DND-41 (cell line): ENCODE data around the gene SCN7A.

Experiments used
- EZH2 ChIP-seq: IDR thresholded peaks from 3 replicates; pipeline ENCODE4 v1.6.1; 2012; ENCODE audit warnings: borderline replicate concordance, low read depth, mild to moderate bottlenecking, moderate library complexity, low read length, inconsistent platforms; ENCODE audit not compliant: severe bottlenecking
- TF ChIP-seq, protein P1 (sequence below): IDR thresholded peaks from 2 replicates; pipeline ENCODE4 v1.5.1; 2012; ENCODE audit warnings: borderline replicate concordance, low read length, moderate library complexity, mild to moderate bottlenecking; ENCODE audit not compliant: poor library complexity, severe bottlenecking; ENCODE audit errors: extremely low read depth

DNA sequence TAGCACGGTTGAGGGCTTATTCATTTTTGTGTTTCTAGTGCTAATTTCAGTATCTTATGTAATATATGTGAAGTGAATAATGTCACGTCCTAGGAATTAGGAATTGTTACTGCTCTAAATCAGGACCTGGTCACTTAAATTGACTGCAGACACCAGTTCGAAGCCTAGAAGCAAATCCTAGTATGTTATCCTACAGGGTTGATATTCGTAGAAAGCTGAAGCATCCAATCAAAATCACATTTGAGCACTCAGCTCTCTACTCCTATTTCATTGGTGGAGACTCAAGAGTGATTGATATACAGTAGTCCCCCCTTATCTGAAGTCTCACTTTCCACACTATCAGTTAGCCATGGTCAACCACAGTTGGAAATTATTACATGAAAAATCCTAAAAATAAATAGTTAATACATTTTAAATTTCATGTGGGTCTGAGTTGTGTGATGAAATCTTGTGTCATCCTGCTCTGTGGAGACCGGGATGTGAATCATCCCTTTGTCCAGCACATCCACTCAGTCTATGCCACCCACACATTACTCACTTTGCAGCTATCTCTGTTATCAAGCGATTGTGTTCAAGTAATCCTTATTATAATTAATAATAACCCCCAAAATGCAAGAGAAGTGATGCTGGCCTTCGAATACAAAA is 83.1 kb downstream of the SCN7A start:
- TF ChIP-seq, protein P1, sequence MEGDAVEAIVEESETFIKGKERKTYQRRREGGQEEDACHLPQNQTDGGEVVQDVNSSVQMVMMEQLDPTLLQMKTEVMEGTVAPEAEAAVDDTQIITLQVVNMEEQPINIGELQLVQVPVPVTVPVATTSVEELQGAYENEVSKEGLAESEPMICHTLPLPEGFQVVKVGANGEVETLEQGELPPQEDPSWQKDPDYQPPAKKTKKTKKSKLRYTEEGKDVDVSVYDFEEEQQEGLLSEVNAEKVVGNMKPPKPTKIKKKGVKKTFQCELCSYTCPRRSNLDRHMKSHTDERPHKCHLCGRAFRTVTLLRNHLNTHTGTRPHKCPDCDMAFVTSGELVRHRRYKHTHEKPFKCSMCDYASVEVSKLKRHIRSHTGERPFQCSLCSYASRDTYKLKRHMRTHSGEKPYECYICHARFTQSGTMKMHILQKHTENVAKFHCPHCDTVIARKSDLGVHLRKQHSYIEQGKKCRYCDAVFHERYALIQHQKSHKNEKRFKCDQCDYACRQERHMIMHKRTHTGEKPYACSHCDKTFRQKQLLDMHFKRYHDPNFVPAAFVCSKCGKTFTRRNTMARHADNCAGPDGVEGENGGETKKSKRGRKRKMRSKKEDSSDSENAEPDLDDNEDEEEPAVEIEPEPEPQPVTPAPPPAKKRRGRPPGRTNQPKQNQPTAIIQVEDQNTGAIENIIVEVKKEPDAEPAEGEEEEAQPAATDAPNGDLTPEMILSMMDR, result no peak
- TF ChIP-seq EZH2, result no peak
